LNCAP (cell line): ENCODE measurements around the gene AMY2B.

Experiments used
- CTCF ChIP-seq: fragments of 450-650 bp; IDR thresholded peaks from 2 replicates; pipeline ENCODE4 v1.5.1; 2017; ENCODE audit warnings: mild to moderate bottlenecking

The AMY2B gene

GRCh38 chr1:103541431-103541830 is 30.0 kb upstream of the AMY2B start:
- no peak for TF ChIP-seq CTCF

GRCh38 chr1:103546496-103546895 is 24.9 kb upstream of the AMY2B start:
- TF ChIP-seq CTCF: no peak

- no peak for TF ChIP-seq CTCF
These were observed 23.5 kb upstream of the AMY2B start for GRCh38 chr1:103547840-103548239.

GRCh38 chr1:103560427-103560826 is 11.0 kb upstream of the AMY2B start:
- TF ChIP-seq CTCF: no peak

- no peak for TF ChIP-seq CTCF
These were observed 9.6 kb upstream of the AMY2B start for GRCh38 chr1:103561643-103562395.

GRCh38 chr1:103563056-103563455 is 8.3 kb upstream of the AMY2B start:
- no peak for TF ChIP-seq CTCF

GRCh38 chr1:103569493-103569892 is 1.9 kb upstream of the AMY2B start:
- no peak for TF ChIP-seq CTCF

GRCh38 chr1:103576065-103576464 is 4.7 kb downstream of the AMY2B start:
- TF ChIP-seq CTCF: no peak
